ENCODE data around the gene IGFALS. TPM values are rescaled to one million over a fixed set of nuclear protein-coding genes. Genes with fewer than 3 reads are reported as not detected.

The IGFALS gene
- total and polyA plus RNA-seq, 2 experiments from 2014 or later: 0.16 TPM; not detected in 1

DNA sequence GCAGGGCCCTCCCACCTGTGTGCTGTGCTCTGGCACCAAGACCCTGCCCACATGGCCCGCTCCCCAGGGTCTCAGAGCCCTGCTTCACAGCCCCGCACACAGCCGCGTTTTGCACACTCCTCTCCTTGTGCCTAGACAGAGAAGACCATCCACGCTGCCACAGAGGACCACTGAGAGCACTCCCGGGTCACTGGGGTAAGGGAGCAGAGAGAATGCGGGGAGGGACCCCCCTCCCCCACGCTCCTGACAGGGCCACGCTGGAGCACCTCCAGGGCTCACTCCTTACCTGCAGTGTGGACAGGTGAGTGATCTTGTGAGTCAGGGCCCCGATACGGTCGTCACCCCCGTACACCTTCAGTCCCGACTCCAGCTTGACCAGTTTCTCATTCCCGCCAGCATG, 26.1 kb upstream of the IGFALS start:
- ATAC-seq: no peak
- no peak overlapping the region for H3K4me3 Mint-ChIP-seq
- no peak overlapping the region for H3K4me2 ChIP-seq

DNA sequence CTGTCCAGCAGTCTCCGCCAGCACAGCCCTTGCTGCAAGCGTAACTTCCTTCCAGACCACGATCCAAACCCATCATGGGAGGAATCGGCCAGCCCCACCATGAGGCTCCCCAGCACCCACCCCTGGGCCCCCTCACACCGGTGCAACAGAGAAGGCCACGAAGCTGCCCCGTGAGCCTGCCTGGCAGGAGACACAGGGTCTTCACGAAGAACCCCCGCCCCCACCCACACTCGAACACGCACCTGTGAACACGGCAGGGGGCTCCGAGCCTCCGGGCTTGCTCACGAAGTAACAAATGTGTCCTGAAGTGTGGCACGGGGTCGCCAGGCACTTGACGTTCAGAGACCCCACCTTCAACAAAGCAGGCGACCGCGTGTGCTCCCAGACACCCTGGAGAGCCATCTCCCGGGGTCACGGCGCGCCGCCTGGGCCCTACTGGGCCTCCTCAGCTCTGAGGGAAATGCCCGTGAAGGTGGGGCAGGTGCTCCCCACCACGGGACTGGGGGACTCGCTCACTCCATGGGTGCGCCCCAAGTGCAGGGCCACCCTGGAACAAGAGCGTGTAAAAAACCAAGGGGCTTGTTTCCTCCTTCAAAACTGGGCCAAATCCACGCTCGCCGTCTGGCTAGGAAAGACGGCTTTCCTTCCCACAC, 25.5 kb upstream of the IGFALS start:
- Histone ChIP-seq H3K79me2 (replicated peaks; ENCODE audit: insufficient read depth) (no peaks in the 10 kb centered on the region), H3K4me2 (no peak overlapping the region), H3K4me3 (no peak overlapping the region), H3F3A (replicated peaks; ENCODE audit: low read depth) (no peaks in the 10 kb centered on the region), H2AFZ (no peak overlapping the region), H3K27me3 (ENCODE audit: insufficient read depth) (no peaks in the 10 kb centered on the region), H4K20me1 (replicated peaks; ENCODE audit: insufficient read depth) (no peaks in the 10 kb centered on the region; the same call in 1 of the 2 replicates), H3K4me1 (ENCODE audit: insufficient read depth) (no peaks in the 10 kb centered on the region), H3K36me3 (ENCODE audit: insufficient read depth) (no peaks in the 10 kb centered on the region), H3K27ac (ENCODE audit: low read depth) (no peak overlapping the region), H3K9me2 (ENCODE audit: insufficient read depth) (no peaks in the 10 kb centered on the region)
- H3K36me3 Mint-ChIP-seq (ENCODE audit: low read depth): peaks cover 6% of the 10 kb centered on the region; the same call in 2 of the 3 replicates
- no peaks in the 10 kb centered on the region for H3K9me3 Mint-ChIP-seq
- H3K27me3 Mint-ChIP-seq (ENCODE audit: insufficient read depth, low read depth, poor library complexity): no peaks in the 10 kb centered on the region
- no peak for ATAC-seq
- no peak overlapping the region for H3K27ac Mint-ChIP-seq
- no peak overlapping the region for H3K4me3 Mint-ChIP-seq
- H3K4me1 Mint-ChIP-seq: no peaks in the 10 kb centered on the region
- DNase-seq (ENCODE audit: low spot score): no peak
- TF ChIP-seq, protein P1, sequence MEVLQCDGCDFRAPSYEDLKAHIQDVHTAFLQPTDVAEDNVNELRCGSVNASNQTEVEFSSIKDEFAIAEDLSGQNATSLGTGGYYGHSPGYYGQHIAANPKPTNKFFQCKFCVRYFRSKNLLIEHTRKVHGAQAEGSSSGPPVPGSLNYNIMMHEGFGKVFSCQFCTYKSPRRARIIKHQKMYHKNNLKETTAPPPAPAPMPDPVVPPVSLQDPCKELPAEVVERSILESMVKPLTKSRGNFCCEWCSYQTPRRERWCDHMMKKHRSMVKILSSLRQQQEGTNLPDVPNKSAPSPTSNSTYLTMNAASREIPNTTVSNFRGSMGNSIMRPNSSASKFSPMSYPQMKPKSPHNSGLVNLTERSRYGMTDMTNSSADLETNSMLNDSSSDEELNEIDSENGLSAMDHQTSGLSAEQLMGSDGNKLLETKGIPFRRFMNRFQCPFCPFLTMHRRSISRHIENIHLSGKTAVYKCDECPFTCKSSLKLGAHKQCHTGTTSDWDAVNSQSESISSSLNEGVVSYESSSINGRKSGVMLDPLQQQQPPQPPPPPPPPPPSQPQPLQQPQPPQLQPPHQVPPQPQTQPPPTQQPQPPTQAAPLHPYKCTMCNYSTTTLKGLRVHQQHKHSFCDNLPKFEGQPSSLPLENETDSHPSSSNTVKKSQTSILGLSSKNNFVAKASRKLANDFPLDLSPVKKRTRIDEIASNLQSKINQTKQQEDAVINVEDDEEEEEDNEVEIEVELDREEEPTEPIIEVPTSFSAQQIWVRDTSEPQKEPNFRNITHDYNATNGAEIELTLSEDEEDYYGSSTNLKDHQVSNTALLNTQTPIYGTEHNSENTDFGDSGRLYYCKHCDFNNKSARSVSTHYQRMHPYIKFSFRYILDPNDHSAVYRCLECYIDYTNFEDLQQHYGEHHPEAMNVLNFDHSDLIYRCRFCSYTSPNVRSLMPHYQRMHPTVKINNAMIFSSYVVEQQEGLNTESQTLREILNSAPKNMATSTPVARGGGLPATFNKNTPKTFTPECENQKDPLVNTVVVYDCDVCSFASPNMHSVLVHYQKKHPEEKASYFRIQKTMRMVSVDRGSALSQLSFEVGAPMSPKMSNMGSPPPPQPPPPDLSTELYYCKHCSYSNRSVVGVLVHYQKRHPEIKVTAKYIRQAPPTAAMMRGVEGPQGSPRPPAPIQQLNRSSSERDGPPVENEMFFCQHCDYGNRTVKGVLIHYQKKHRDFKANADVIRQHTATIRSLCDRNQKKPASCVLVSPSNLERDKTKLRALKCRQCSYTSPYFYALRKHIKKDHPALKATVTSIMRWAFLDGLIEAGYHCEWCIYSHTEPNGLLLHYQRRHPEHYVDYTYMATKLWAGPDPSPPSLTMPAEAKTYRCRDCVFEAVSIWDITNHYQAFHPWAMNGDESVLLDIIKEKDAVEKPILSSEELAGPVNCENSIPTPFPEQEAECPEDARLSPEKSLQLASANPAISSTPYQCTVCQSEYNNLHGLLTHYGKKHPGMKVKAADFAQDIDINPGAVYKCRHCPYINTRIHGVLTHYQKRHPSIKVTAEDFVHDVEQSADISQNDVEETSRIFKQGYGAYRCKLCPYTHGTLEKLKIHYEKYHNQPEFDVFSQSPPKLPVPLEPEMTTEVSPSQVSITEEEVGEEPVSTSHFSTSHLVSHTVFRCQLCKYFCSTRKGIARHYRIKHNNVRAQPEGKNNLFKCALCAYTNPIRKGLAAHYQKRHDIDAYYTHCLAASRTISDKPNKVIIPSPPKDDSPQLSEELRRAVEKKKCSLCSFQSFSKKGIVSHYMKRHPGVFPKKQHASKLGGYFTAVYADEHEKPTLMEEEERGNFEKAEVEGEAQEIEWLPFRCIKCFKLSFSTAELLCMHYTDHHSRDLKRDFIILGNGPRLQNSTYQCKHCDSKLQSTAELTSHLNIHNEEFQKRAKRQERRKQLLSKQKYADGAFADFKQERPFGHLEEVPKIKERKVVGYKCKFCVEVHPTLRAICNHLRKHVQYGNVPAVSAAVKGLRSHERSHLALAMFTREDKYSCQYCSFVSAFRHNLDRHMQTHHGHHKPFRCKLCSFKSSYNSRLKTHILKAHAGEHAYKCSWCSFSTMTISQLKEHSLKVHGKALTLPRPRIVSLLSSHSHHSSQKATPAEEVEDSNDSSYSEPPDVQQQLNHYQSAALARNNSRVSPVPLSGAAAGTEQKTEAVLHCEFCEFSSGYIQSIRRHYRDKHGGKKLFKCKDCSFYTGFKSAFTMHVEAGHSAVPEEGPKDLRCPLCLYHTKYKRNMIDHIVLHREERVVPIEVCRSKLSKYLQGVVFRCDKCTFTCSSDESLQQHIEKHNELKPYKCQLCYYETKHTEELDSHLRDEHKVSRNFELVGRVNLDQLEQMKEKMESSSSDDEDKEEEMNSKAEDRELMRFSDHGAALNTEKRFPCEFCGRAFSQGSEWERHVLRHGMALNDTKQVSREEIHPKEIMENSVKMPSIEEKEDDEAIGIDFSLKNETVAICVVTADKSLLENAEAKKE (CRISPR knock-in tag; IDR thresholded peaks at IDR 0.05): no peak
- TF ChIP-seq NANOG (IDR thresholded peaks at IDR 0.05; ENCODE audit: borderline replicate concordance) (no peak), EZH2phosphoT487 (IDR thresholded peaks at IDR 0.05; ENCODE audit: unreplicated experiment) (no peak), CREB1 (CRISPR knock-in tag; IDR thresholded peaks at IDR 0.05; ENCODE audit: low read depth) (no peak), ZNF331 (CRISPR knock-in tag; IDR thresholded peaks at IDR 0.05; ENCODE audit: low read depth) (no peak)
- TF ChIP-seq, protein P2, sequence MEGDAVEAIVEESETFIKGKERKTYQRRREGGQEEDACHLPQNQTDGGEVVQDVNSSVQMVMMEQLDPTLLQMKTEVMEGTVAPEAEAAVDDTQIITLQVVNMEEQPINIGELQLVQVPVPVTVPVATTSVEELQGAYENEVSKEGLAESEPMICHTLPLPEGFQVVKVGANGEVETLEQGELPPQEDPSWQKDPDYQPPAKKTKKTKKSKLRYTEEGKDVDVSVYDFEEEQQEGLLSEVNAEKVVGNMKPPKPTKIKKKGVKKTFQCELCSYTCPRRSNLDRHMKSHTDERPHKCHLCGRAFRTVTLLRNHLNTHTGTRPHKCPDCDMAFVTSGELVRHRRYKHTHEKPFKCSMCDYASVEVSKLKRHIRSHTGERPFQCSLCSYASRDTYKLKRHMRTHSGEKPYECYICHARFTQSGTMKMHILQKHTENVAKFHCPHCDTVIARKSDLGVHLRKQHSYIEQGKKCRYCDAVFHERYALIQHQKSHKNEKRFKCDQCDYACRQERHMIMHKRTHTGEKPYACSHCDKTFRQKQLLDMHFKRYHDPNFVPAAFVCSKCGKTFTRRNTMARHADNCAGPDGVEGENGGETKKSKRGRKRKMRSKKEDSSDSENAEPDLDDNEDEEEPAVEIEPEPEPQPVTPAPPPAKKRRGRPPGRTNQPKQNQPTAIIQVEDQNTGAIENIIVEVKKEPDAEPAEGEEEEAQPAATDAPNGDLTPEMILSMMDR (conservative IDR thresholded peaks at IDR 0.05; ENCODE audit: low read depth in 2 of 2): no peak

More for the DNA sequence above, 26.1 kb upstream of the IGFALS start:
- H3K4me1 Mint-ChIP-seq: no peaks in the 10 kb centered on the region
- H3K27me3 ChIP-seq (ENCODE audit: insufficient read depth): no peaks in the 10 kb centered on the region
- no peaks in the 10 kb centered on the region for H3K9me3 Mint-ChIP-seq
- no peaks in the 10 kb centered on the region; the same call in 1 of the 2 replicates for H4K20me1 ChIP-seq (replicated peaks; ENCODE audit: insufficient read depth)
- no peaks in the 10 kb centered on the region for H3K27me3 Mint-ChIP-seq (ENCODE audit: insufficient read depth, low read depth, poor library complexity)
- H3K36me3 ChIP-seq (ENCODE audit: insufficient read depth): no peaks in the 10 kb centered on the region
- no peak overlapping the region for H3K27ac ChIP-seq (ENCODE audit: low read depth)
- H3K27ac Mint-ChIP-seq: no peak overlapping the region
- H3K79me2 ChIP-seq (replicated peaks; ENCODE audit: insufficient read depth): no peaks in the 10 kb centered on the region
- no peaks in the 10 kb centered on the region for H3K4me1 ChIP-seq (ENCODE audit: insufficient read depth)
- no peaks in the 10 kb centered on the region for H3K9me2 ChIP-seq (ENCODE audit: insufficient read depth)
- DNase-seq (ENCODE audit: low spot score): no peak
- H3F3A ChIP-seq (replicated peaks; ENCODE audit: low read depth): no peaks in the 10 kb centered on the region
- H3K4me3 ChIP-seq: no peak overlapping the region
- TF ChIP-seq STAT1 (IDR thresholded peaks at IDR 0.05; ENCODE audit: unreplicated experiment): no peak
- TF ChIP-seq, protein P2 (conservative IDR thresholded peaks at IDR 0.05; ENCODE audit: low read depth in 2 of 2): no peak
- peaks cover 6% of the 10 kb centered on the region; the same call in 2 of the 3 replicates for H3K36me3 Mint-ChIP-seq (ENCODE audit: low read depth)
- no peak overlapping the region for H2AFZ ChIP-seq

Data from GM23338 (cell line).